Endothelial cell of umbilical vein (primary cell): ENCODE data around the gene SNX25.

ENCODE experiments used
- CTCF ChIP-seq, 2 donors: IDR thresholded peaks; 1 replicate in 1 of 2; 2 replicates in 1 of 2; pipeline ENCODE4 v1.5.1; 2011; ENCODE audit warnings: low read length in 2 of 2, mild to moderate bottlenecking in 2 of 2, moderate library complexity in 2 of 2, control low read depth in 1 of 2, inconsistent platforms in 1 of 2, low read depth in 1 of 2; ENCODE audit not compliant: insufficient read depth in 1 of 2; ENCODE audit errors: extremely low read depth in 1 of 2
- EZH2 ChIP-seq: IDR thresholded peaks from 2 replicates; pipeline ENCODE4 v1.6.1; 2012; ENCODE audit warnings: borderline replicate concordance, low read depth, mild to moderate bottlenecking, moderate library complexity, low read length, inconsistent platforms; ENCODE audit not compliant: severe bottlenecking
- GATA2 ChIP-seq: IDR thresholded peaks from 2 replicates; pipeline ENCODE4 v1.7.0; 2011; ENCODE audit warnings: low read depth, mild to moderate bottlenecking, moderate library complexity, mixed read lengths, low read length; ENCODE audit not compliant: insufficient read length, insufficient read depth
- JUN ChIP-seq: IDR thresholded peaks from 2 replicates; pipeline ENCODE4 v1.6.1; 2011; ENCODE audit warnings: borderline replicate concordance, low read depth; ENCODE audit not compliant: insufficient read length, insufficient read depth
- POLR2A ChIP-seq: IDR thresholded peaks from 2 replicates; pipeline ENCODE4 v1.6.1; 2012; ENCODE audit warnings: low read depth, mild to moderate bottlenecking, control low read depth, low read length
- POLR2AphosphoS5 ChIP-seq: IDR thresholded peaks from 2 replicates; pipeline ENCODE4 v1.6.1; 2012; ENCODE audit warnings: low read depth, mild to moderate bottlenecking, control low read depth, low read length, moderate library complexity; ENCODE audit not compliant: insufficient read depth
- TF ChIP-seq, protein P1 (sequence below): IDR thresholded peaks from 2 replicates; pipeline ENCODE4 v1.6.1; 2011; ENCODE audit not compliant: insufficient read depth, insufficient read length

DNA sequence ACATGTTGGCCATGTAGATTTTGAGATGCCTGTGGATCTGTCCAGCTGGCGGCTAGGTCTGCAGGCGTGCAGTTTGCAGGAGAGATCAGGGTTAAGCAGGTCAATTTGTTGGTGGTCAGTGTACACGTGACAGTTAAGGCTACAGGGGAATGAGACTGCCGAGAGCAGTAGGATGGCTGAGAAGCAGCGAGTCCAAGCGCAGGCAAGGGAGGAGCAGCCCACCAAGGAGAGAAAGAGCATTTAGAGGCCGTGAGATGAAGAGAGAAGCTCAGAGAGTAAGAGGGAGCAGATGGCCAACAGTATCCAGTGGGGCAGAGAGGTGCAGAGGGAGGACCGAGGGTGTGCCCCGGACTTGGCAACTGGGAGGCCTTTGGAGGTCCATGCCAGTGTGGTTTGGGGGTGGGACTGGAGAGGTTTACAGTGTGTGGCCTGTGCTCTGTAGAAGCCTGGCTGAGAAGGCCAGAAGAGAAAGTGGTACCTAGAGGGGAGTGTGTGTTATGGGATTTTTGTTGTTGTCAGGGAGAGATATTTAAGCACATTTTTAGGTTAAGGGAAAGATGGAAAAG is 18.4 kb downstream of the SNX25 start:
- TF ChIP-seq CTCF (IDR thresholded peaks at IDR 0.05; ENCODE audit: extremely low read depth in 1 of 2, insufficient read depth in 1 of 2, low read depth in 1 of 2, low read length in 2 of 2) (no peak), POLR2AphosphoS5 (no peak), EZH2 (no peak), POLR2A (no peak), GATA2 (no peak), JUN (no peak)
- TF ChIP-seq, protein P1, sequence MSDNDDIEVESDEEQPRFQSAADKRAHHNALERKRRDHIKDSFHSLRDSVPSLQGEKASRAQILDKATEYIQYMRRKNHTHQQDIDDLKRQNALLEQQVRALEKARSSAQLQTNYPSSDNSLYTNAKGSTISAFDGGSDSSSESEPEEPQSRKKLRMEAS: no peak
